T-helper 1 cell (primary cell): ENCODE data around the gene LMAN2.

Source experiments
- DNase-seq, 5 donors: peaks; one replicate each; pipeline ENCODE4 v3.0.0-alpha.2; 2012 to 2020

Gene LMAN2

GRCh38 chr5:177304392-177305119, 46.9 kb downstream of the LMAN2 start:
- DNase-seq = no peak

- no peak for DNase-seq
Measured at GRCh38 chr5:177303925-177304391, 47.5 kb downstream of the LMAN2 start.

DNA sequence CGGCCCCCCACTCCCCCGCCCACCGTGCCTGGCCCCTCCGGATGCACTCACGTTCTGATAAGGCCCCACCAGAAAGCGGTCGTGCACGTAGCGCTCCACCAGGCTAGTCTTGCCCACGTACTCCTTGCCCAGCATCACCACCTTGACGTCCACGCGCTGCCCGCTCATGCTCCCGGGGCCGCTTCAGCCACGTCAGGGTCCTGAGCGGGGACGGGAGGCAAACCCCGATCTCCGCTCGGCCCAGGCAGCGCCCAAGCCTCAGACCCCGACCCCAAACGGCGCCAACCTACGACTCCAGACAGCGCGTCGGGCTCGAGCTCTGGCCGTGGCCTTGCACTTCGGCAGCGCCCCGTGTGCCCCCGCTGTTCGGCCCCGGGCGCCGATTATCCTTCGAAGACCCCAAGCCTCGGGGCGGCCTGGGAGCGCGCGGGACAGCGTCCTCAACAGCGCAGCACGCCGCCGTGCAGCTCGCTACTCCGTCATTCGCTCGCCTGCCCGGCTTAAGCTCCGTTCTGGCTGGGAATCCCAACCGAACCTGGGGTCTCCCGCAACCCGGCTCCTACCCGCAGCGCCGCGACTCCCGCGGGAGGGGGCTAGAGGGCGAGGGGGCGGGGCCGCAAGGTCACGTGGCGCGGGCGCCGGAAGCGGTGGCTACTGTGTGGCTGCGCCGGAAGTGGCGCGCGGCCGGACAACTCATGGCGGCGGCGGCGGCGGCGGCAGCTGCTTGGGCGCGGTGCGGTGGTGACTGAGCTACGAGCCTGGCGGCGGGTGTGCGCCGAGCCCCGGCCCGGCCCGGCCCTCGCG, 48.1 kb downstream of the LMAN2 start, which contains the start of the genes PRELID1 and RAB24:
PRELID1 (plus strand) TSS at position 679 of the 804 bp plus-strand sequence. CDS start 187 bp downstream, outside the sequence.
RAB24 (minus strand) TSS at position 599 of the 804 bp plus-strand sequence; CDS start at position 168, 431 bp downstream.
- peak; percentile 78 to 88 (median 82) for DNase-seq

DNA sequence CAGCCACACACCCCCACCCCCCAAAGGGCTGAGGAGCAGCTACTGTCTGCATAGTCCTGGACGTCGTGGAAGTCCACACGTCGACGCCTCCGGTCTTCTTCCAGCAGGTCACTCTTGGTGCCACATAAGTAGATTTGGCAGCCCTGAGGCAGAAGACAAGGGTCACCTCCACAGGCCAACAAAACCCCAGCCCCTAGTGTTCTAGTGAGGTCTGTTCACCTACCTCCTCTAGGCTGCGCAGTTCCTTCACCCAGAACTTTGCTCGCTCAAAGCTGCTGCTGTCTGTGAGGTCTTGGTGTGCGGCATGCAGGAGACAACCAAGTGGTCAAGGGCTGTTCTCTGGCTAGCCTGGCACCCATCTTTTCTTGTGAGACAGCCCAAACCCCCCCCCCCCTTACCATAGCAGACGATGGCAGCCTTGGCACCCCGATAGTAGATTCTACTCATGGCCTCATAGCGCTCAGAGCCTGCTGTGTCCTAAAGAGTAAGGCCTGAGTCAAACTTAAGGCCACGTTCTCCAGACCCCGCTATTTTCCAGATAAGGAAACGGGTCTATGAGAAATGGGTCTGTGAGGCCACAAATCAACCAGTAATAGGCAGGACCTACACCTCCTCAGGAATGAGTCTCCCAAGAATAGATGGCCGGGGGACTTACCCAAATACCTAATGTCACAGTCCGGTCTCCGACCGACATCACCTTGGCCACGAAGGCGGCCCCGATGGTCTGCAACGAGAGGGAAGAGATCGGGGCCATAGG, 48.9 kb downstream of the LMAN2 start:
- DNase-seq = no peak

GRCh38 chr5:177301503-177302165, 49.8 kb downstream of the LMAN2 start:
- no peak for DNase-seq

DNA sequence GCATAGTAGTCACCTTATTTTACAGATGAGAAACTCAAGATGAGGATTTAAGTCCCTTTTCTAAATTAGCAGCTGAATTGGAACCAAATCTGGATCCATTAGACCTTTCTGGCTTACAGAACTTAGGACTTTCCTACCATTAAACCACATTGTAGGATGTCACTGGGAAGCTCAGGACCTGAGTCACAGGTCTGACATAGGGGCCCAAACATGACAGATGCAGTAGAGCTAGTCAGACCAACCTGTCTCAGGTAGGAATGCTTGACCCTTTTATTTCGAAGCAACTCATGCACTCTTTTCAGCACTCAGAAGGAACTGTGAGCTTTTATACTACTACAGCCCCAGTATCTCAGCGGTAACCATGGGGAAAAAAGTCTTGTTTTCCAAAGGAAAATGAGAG, 50.5 kb downstream of the LMAN2 start:
- DNase-seq = no peak

GRCh38 chr5:177300236-177300880, 51.1 kb downstream of the LMAN2 start:
- DNase-seq = peak in 4 of 5 donors; percentile 43 to 65 (median 56)

DNA sequence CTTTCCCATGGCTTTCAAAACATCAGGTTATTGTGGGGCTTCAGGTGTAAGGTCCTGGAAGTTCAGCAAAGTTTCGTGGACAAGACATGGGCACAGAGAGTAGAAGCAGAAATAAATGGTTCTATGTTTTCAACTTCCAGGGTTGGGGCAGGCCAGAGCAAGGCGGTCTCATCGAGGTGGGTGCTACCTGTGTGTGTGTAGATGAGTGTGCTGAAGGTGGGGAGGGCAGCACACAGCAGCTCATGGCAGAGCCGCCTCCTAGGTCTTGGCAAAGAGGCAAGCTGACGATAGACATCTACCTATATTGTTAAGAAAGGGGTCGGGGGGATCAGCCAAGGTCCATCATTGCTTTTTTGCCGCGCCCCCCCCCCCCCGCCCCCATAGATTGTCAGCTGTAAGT, 51.8 kb downstream of the LMAN2 start:
- DNase-seq = no peak

DNA sequence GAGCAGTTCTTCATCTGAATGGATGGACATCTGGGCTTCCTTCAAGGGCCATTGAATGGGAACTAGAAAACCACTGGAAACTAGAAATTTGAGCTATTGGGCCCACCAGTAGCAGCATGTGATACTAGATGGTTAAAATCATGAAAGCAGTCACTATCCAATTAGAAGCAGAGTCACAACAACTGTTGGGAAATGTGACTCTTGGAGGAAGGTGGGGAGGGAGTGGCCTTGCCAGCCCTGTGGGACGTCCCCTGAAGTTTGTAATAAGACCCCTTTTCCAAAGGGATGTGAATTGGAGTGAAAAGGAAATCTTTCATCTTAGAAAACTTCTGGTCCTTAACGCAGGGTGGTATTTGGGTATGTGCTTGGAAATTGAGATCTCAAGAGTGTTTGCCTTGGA, 53.5 kb downstream of the LMAN2 start:
- DNase-seq = no peak

DNA sequence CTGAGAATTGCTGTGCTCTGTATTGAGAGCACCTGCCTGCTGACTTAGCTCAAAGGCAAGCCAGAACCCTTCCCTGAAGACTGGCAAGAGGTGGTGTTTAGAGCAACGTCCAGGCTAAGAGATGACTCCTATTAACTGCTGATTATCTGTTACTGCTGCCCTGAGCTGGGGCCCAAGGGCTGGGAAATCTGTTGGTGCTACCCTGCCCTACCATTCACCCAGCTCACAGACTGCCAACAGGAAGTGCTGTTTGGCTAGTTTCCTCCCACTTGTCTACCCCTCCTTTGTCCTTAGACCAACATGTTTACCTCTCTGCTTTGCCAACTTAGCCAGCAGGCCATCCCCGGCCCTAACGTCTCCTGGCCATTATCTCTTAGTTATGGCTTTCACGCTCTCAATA, 54.9 kb downstream of the LMAN2 start:
- no peak for DNase-seq

DNA sequence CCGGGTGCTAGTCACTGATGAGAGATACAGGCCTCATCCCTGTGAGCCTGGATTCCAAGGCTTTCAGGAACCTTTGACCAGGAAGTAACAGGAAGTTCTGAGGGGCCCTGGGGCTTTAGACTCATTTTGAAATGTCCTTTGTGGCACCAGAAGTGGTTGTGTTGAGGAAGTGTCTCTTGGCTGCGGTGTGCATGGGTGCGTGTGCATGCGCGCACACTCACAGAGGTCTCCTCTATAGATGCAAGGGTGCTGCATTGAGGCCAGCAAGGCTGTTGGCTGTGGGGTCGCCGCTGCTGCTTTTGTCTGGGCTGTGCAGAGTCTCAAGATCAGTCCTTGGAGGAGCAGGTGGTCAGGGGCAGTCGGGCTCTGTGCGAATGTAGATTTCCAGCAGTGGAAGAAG, 55.5 kb downstream of the LMAN2 start:
- no peak for DNase-seq

GRCh38 chr5:177294632-177295031, 56.8 kb downstream of the LMAN2 start:
- no peak for DNase-seq

DNA sequence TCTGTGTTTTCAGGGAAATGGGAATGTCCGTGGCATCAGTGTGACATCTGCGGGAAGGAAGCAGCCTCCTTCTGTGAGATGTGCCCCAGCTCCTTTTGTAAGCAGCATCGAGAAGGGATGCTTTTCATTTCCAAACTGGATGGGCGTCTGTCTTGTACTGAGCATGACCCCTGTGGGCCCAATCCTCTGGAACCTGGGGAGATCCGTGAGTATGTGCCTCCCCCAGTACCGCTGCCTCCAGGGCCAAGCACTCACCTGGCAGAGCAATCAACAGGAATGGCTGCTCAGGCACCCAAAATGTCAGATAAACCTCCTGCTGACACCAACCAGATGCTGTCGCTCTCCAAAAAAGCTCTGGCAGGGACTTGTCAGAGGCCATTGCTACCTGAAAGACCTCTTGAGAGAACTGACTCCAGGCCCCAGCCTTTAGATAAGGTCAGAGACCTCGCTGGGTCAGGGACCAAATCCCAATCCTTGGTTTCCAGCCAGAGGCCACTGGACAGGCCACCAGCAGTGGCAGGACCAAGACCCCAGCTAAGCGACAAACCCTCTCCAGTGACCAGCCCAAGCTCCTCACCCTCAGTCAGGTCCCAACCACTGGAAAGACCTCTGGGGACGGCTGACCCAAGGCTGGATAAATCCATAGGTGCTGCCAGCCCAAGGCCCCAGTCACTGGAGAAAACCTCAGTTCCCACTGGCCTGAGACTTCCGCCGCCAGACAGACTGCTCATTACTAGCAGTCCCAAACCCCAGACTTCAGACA, 57.5 kb downstream of the LMAN2 start:
- DNase-seq = no peak

- DNase-seq = no peak
Measured at GRCh38 chr5:177291735-177292134, 59.7 kb downstream of the LMAN2 start.

GRCh38 chr5:177290816-177291596, 60.5 kb downstream of the LMAN2 start:
- DNase-seq = no peak

GRCh38 chr5:177288191-177288590, 63.3 kb downstream of the LMAN2 start:
- no peak for DNase-seq
